Adrenal gland (tissue), 12 donors: ENCODE results near the gene TPH1. TPM values are rescaled to one million over a fixed set of nuclear protein-coding genes. Genes with fewer than 3 reads are reported as not detected.

Experiments
- DNase-seq, 7 donors: peaks; one replicate each; pipeline ENCODE4 v3.0.0-alpha.2; 2019 to 2020
- H3K27ac ChIP-seq, 5 donors: fragments of 200-600 bp; sonication (generic) in 4 of 5; 1 replicate in 3 of 5; 2 replicates in 2 of 5; pipeline versions ENCODE4 v1.5.1 to v1.8.0; 2016 to 2020; ENCODE audit warnings: mild to moderate bottlenecking in 1 of 5
- H3K27me3 ChIP-seq: fragments of 200-600 bp; 2 replicates; pipeline ENCODE4 v1.8.0; 2021
- H3K36me3 ChIP-seq, 2 donors: fragments of 200-600 bp; replicated peaks in 1 of 2; 1 replicate in 1 of 2; 2 replicates in 1 of 2; pipeline versions ENCODE4 v1.5.1 to v1.8.0; 2018 to 2022
- H3K4me1 ChIP-seq, 2 donors: fragments of 200-600 bp; replicated peaks in 1 of 2; 1 replicate in 1 of 2; 2 replicates in 1 of 2; pipeline versions ENCODE4 v1.5.1 to v1.8.0; 2018 to 2021
- H3K4me3 ChIP-seq, 4 donors: fragments of 200-600 bp; sonication (generic) in 3 of 4; one replicate each; pipeline ENCODE4 v1.5.1; 2016 to 2018
- H3K9me3 ChIP-seq, 3 donors: fragments of 200-600 bp; sonication (generic) in 1 of 3; replicated peaks in 1 of 3; 1 replicate in 2 of 3; 2 replicates in 1 of 3; pipeline versions ENCODE4 v1.5.1 to v1.8.0; 2016 to 2021
- POLR2A ChIP-seq, 2 donors: fragments of 450-650 bp; IDR thresholded peaks; one replicate each; pipeline ENCODE4 v1.6.1; 2017; ENCODE audit warnings: antibody characterized with exemption in 2 of 2, mild to moderate bottlenecking in 2 of 2, moderate library complexity in 1 of 2
- WGBS, 4 donors: extraction: QIAGEN DNeasy Blood & Tissue Kit in 2 of 4; methylation state at CpG; one replicate each; pipeline versions ENCODE4 v1.1.5 to v1.1.7; 2013 to 2017; 5-methylcytosine and 5-hydroxymethylcytosine counted together
- intact Hi-C, 2 donors: fragments of 100-400 bp; cut with DNase I; formaldehyde crosslinking; loops; one replicate each; pipeline versions ENCODE4 v1.14.1 to v1.15.0; 2022 to 2023
- polyA plus RNA-seq, 3 donors: library from polyadenylated mRNA; stranded (reverse); fragments of 200-250 nt in 2 of 3; fragments of 350-450 nt in 1 of 3; fragmentation: Illumina TruSeq in 1 of 3; extraction: RNeasy Lipid Tissue Mini Kit (QIAGEN cat#74804) in 1 of 3; gene quantifications; one replicate each; pipeline ENCODE4 v1.2.3, GENCODE V29; 2013 to 2014
- total RNA-seq, 9 donors: library from RNA; depleted of rRNA in 4 of 9; stranded (reverse); fragments of >200 nt in 4 of 9; fragments of 120-200 nt in 1 of 9; fragmentation: NEBNext Ultra II Directional in 1 of 9; extraction: Animal tissue kit (Norgen Biotek cat#: 25700) in 1 of 9; gene quantifications; one replicate each; pipeline versions ENCODE4 v1.1.0 to v1.2.4, GENCODE V29; 2013 to 2023
- TF ChIP-seq, protein P1 (sequence below), 6 experiments: fragments of 450-650 bp in 4 of 6; fragments of 200-600 bp in 2 of 6; sonication (generic) in 1 of 6; IDR thresholded peaks; 1 replicate in 5 of 6; 2 replicates in 1 of 6; pipeline versions ENCODE4 v1.5.1 to v1.8.0; 2016 to 2021; ENCODE audit warnings: antibody characterized with exemption in 6 of 6, mild to moderate bottlenecking in 2 of 6, moderate library complexity in 1 of 6
- donor health status: healthy with polysubstance abuse.
- donor health status: Bipolar disorder and iron deficiency.
- donor health status: DM: yes; HTN: yes; CAD: no.
- donor health status: DM: no; HTN: no; CAD: no.
- donor health status: DM: no; HTN: no; CAD: no.
- donor health status: DM: yes; HTN: yes; CAD: no.

TPH1 gene
- total and polyA plus RNA-seq, 12 donors, result 0.11 to 0.39 (median 0.16) TPM; not detected in 3

DNA sequence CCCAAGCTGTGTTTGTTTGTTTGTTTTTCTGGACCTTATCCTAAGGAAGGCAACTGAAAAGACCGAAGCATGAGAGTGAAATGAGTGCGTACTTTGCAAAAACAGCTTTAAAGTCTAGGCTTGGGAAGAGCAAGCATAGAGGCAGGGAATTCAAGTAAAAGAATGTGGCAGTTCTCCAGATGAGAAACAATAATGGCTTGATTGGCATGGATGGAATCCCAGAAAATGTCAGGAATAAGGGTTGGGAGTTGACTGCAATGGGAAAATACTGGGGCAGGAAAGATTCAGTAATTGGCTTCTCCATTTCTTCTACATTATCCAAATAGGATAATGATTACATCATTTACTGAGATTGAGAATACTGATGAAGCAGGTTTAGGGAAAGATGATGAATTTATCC, 42.3 kb upstream of the TPH1 start:
- Histone ChIP-seq H3K4me3 (no peak overlapping the region), H3K4me1 (no peaks in the 10 kb centered on the region), H3K27me3 (no peaks in the 10 kb centered on the region), H3K36me3 (peaks cover 0 to 29% of the 10 kb centered on the region in 2 donors), H3K27ac (no peak overlapping the region), H3K9me3 (no peaks in the 10 kb centered on the region)
- WGBS, 4 donors, result 92 to 100% (median 97%) methylated on average over 2 of the region's 2 CpGs
- TF ChIP-seq, protein P1, sequence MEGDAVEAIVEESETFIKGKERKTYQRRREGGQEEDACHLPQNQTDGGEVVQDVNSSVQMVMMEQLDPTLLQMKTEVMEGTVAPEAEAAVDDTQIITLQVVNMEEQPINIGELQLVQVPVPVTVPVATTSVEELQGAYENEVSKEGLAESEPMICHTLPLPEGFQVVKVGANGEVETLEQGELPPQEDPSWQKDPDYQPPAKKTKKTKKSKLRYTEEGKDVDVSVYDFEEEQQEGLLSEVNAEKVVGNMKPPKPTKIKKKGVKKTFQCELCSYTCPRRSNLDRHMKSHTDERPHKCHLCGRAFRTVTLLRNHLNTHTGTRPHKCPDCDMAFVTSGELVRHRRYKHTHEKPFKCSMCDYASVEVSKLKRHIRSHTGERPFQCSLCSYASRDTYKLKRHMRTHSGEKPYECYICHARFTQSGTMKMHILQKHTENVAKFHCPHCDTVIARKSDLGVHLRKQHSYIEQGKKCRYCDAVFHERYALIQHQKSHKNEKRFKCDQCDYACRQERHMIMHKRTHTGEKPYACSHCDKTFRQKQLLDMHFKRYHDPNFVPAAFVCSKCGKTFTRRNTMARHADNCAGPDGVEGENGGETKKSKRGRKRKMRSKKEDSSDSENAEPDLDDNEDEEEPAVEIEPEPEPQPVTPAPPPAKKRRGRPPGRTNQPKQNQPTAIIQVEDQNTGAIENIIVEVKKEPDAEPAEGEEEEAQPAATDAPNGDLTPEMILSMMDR (IDR thresholded peaks at IDR 0.05), result no peak
- TF ChIP-seq POLR2A (IDR thresholded peaks at IDR 0.05), result no peak
- no peak for DNase-seq
- intact Hi-C loops, result no loop called here

DNA sequence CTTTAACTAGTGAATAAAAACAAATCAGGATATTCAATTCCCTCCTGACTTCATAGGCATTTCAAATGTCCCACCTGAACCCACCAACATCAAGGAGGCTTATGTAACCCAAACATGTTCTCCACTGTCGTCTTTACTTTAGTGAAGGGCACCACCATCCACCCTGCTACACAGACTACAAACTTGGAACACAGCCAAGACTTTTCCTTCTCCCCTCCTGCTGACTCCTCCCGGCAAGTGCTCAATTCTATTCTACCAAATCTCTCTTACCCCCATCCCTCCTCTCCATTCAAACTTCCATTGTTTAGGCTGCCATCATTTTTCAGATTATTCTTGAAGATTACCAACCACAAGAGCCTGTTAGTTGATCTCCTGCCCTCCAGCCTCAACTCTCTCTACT, 35.5 kb upstream of the TPH1 start:
- intact Hi-C loops, result no loop called here
- DNase-seq, result no peak
- no peak overlapping the region for H3K27ac ChIP-seq
- no peaks in the 10 kb centered on the region for H3K9me3 ChIP-seq
- WGBS, 4 donors, result 72 to 81% (median 75%) methylated on average over 2 of the region's 2 CpGs
- H3K36me3 ChIP-seq, result peaks cover 0 to 11% of the 10 kb centered on the region in 2 donors
- no peaks in the 10 kb centered on the region for H3K4me1 ChIP-seq
- TF ChIP-seq, protein P1 (IDR thresholded peaks at IDR 0.05), result no peak
- TF ChIP-seq POLR2A (IDR thresholded peaks at IDR 0.05), result no peak
- H3K4me3 ChIP-seq, result no peak overlapping the region
- H3K27me3 ChIP-seq, result no peaks in the 10 kb centered on the region

DNA sequence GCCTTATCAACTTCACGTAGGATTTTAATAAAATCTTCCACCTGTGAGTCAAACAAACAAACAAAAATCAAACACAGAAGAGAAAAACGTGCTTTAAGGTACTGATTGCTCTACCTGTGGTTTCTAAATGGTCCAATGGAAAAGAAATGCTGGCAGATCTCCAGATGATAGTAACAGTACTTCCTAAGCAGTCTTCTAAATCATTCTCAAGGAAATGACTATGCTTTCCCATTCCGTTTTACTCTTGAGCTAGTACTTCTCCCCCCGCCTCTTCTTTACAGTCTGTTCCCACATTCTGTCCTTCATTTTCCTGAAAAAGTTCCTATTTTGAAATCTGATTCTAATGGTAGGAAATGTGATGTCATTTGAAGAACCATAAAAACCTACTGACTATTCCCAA, 34.4 kb upstream of the TPH1 start:
- H3K9me3 ChIP-seq, result no peaks in the 10 kb centered on the region
- H3K27ac ChIP-seq, result no peak overlapping the region

DNA sequence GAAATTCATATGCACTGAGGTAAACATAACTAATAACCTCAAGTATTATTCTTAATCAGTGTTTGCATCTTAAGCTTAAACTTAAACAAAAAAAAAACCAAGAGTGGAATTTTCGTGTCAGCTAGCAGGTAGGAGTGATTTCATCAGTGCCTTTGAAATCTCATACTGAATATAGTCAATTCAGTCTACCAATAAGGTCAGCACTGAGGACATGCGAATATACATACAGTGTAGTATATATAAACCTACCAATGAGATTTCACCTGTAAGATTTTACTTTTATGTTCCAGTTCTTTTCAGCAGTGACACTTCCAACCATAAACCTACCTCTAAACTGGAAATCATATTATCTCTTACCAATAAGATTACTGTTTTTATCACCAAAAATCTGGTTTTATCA, 32.8 kb upstream of the TPH1 start:
- TF ChIP-seq, protein P1 (IDR thresholded peaks at IDR 0.05), result no peak
- TF ChIP-seq POLR2A (IDR thresholded peaks at IDR 0.05), result no peak
- no peaks in the 10 kb centered on the region for H3K4me1 ChIP-seq
- peaks cover 0 to 4% of the 10 kb centered on the region in 2 donors for H3K36me3 ChIP-seq
- DNase-seq, result no peak
- H3K27me3 ChIP-seq, result no peaks in the 10 kb centered on the region
- H3K27ac ChIP-seq, result no peak overlapping the region
- no peak overlapping the region for H3K4me3 ChIP-seq
- intact Hi-C loops, result no loop called here
- H3K9me3 ChIP-seq, result no peaks in the 10 kb centered on the region
- WGBS, 4 donors, result 88 to 94% (median 93%) methylated on average over 2 of the region's 2 CpGs

More for the DNA sequence above, 34.4 kb upstream of the TPH1 start:
- no peak for DNase-seq
- Histone ChIP-seq H3K36me3 (peaks cover 0 to 4% of the 10 kb centered on the region in 2 donors), H3K4me3 (no peak overlapping the region), H3K4me1 (no peaks in the 10 kb centered on the region), H3K27me3 (no peaks in the 10 kb centered on the region)
- intact Hi-C loops, result no loop called here
- TF ChIP-seq POLR2A (IDR thresholded peaks at IDR 0.05), result no peak
- TF ChIP-seq, protein P1 (IDR thresholded peaks at IDR 0.05), result no peak
- WGBS, 4 donors, result 75 to 89% (median 83%) methylated on average over 4 of the region's 4 CpGs
